ENCODE results near the gene KRTAP16-1. TPM values are rescaled to one million over a fixed set of nuclear protein-coding genes. Genes with fewer than 3 reads are reported as not detected.

KRTAP16-1 gene
- total and polyA plus RNA-seq, 2 donors (not counting 3 experiments of a cell fraction or from before 2014, with no cell fraction given) = not detected

GRCh38 chr17:41333098-41333497 is 24.0 kb upstream of the KRTAP16-1 start:
- CTCF ChIA-PET = no interaction called here
- FAIRE-seq = no peak
- POLR2A ChIA-PET = no interaction called here

More at GRCh38 chr17:41333098-41333497, 24.0 kb upstream of the KRTAP16-1 start:
- no TSS peak for BruUV-seq (replicated peaks)
- Histone ChIP-seq H3K9ac (replicated peaks; ENCODE audit: extremely low read depth, insufficient read depth, low read length) (no peak overlapping the region), H4K20me1 (replicated peaks; ENCODE audit: control insufficient read depth, extremely low read depth, insufficient read depth, low read length) (no peaks in the 10 kb centered on the region), H3K4me3 (replicated peaks in 1 of 3; ENCODE audit: insufficient read depth in 1 of 3, low read depth in 1 of 3, low read length in 3 of 3) (no peak overlapping the region), H3K27me3 (ENCODE audit: control insufficient read depth in 2 of 2, insufficient read depth in 2 of 2, low read length in 2 of 2) (no peaks in the 10 kb centered on the region), H3K9me3 (replicated peaks; ENCODE audit: control insufficient read depth, insufficient read depth, low read length) (no peaks in the 10 kb centered on the region), H3K79me2 (ENCODE audit: control insufficient read depth, insufficient read depth, low read length) (no peaks in the 10 kb centered on the region), H2AFZ (ENCODE audit: low read depth, low read length) (no peak overlapping the region), H3K27ac (ENCODE audit: insufficient read depth, low read depth, low read length) (no peak overlapping the region), H3K9me1 (replicated peaks; ENCODE audit: control insufficient read depth, extremely low read depth, insufficient read depth, low read length) (no peaks in the 10 kb centered on the region), H3K4me1 (ENCODE audit: control insufficient read depth, extremely low read depth, insufficient read depth, low read length) (no peaks in the 10 kb centered on the region), H3K36me3 (ENCODE audit: control insufficient read depth in 2 of 2, extremely low read depth in 1 of 2, insufficient read depth in 2 of 2, low read length in 2 of 2) (no peaks in the 10 kb centered on the region), H3K4me2 (ENCODE audit: insufficient read depth, low read length) (no peak overlapping the region)
- no peak for DNase-seq (ENCODE audit: low read depth, low spot score)
- no peak for TF ChIP-seq GATA2 (IDR thresholded peaks at IDR 0.05; ENCODE audit: insufficient read depth, insufficient read length, low read depth, low read length)
- no peak for TF ChIP-seq POLR2AphosphoS5 (IDR thresholded peaks at IDR 0.05; ENCODE audit: insufficient read depth, low read depth, low read length)
- no peak for TF ChIP-seq POLR2A (IDR thresholded peaks at IDR 0.05; ENCODE audit: low read depth, low read length)
- no peak for TF ChIP-seq FOS (IDR thresholded peaks at IDR 0.05; ENCODE audit: borderline replicate concordance, insufficient read depth, low read length)
- no peak for TF ChIP-seq MAX (IDR thresholded peaks at IDR 0.05; ENCODE audit: insufficient read depth, insufficient read length)
- no peak for TF ChIP-seq CTCF (IDR thresholded peaks at IDR 0.05; ENCODE audit: extremely low read depth in 1 of 2, insufficient read depth in 1 of 2, low read depth in 1 of 2, low read length in 2 of 2)
- TF ChIP-seq MYC (IDR thresholded peaks at IDR 0.05; ENCODE audit: low read depth, low read length) = no peak
- no peak for TF ChIP-seq JUN (IDR thresholded peaks at IDR 0.05; ENCODE audit: borderline replicate concordance, insufficient read depth, insufficient read length, low read depth)
- TF ChIP-seq EZH2 (IDR thresholded peaks at IDR 0.05; ENCODE audit: borderline replicate concordance, low read depth, low read length, severe bottlenecking) = no peak
- intact Hi-C loops (cut with micrococcal nuclease) = no loop called here
- dilution Hi-C loops (cut with MboI; ENCODE audit: extremely low pct_ligation_motif_present, low sequenced_read_pairs) = no loop called here

All from endothelial cell of umbilical vein (primary cell).